ENCODE results near the gene R3HDM4. TPM values are rescaled to one million over a fixed set of nuclear protein-coding genes. Genes with fewer than 3 reads are reported as not detected.

Gene R3HDM4
- total RNA-seq, 4 donors from 2014 or later, result 37.2 to 49.1 (median 44.3) TPM

DNA sequence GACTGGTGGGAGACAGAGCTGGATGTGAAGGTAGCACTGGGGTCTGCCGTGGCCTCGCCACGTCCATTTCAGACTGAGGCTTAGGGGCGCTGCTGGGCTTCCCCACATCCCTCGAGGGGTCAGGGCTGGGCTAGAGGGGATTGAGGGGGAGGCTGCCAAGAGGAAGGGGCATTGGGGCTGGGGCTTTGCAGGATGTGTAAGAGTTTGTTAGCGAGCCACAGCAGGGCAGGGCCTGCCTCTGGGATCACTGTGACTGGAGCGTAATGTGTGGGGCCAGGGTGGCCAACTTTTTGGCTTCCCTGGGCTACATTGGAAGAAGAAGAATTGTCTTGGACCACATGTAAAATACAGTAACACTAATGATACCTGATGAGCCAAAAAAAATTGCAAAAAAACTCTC, 26.9 kb upstream of the R3HDM4 start:
- peaks cover 5 to 12% of the 10 kb centered on the region in 2 donors for H3K4me1 ChIP-seq
- ATAC-seq (no peak), DNase-seq (no peak)
- in situ Hi-C loops (cut with MboI; ENCODE audit: low sequenced_read_pairs in 4 of 4), result no loop called here
- no peak overlapping the region for H3K4me3 ChIP-seq
- no peaks in the 10 kb centered on the region for H3K9me3 ChIP-seq
- TF ChIP-seq, protein P1, sequence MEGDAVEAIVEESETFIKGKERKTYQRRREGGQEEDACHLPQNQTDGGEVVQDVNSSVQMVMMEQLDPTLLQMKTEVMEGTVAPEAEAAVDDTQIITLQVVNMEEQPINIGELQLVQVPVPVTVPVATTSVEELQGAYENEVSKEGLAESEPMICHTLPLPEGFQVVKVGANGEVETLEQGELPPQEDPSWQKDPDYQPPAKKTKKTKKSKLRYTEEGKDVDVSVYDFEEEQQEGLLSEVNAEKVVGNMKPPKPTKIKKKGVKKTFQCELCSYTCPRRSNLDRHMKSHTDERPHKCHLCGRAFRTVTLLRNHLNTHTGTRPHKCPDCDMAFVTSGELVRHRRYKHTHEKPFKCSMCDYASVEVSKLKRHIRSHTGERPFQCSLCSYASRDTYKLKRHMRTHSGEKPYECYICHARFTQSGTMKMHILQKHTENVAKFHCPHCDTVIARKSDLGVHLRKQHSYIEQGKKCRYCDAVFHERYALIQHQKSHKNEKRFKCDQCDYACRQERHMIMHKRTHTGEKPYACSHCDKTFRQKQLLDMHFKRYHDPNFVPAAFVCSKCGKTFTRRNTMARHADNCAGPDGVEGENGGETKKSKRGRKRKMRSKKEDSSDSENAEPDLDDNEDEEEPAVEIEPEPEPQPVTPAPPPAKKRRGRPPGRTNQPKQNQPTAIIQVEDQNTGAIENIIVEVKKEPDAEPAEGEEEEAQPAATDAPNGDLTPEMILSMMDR (IDR thresholded peaks at IDR 0.05 in 4 of 5, conservative IDR thresholded peaks at IDR 0.05 in 1 of 5), result no peak
- TF ChIP-seq POLR2A (IDR thresholded peaks at IDR 0.05), result no peak
- H3K27me3 ChIP-seq, result no peaks in the 10 kb centered on the region
- no peaks in the 10 kb centered on the region for H3K36me3 ChIP-seq
- intact Hi-C loops (cut with DNase I; ENCODE audit: low total_unique reads), result no loop called here
- H3K27ac ChIP-seq, result peak overlapping the region in 1 of 4 donors; percentile 68

GRCh38 chr19:939439-939838, 26.4 kb upstream of the R3HDM4 start:
- DNase-seq (no peak), ATAC-seq (no peak)
- H3K27ac ChIP-seq, result no peak overlapping the region
- no peak overlapping the region for H3K4me3 ChIP-seq
- H3K36me3 ChIP-seq, result no peaks in the 10 kb centered on the region
- no peaks in the 10 kb centered on the region for H3K27me3 ChIP-seq
- peaks cover 8 to 16% of the 10 kb centered on the region in 2 donors for H3K4me1 ChIP-seq
- intact Hi-C loops (cut with DNase I; ENCODE audit: low total_unique reads), result no loop called here
- TF ChIP-seq POLR2A (IDR thresholded peaks at IDR 0.05), result no peak
- TF ChIP-seq, protein P1 (IDR thresholded peaks at IDR 0.05 in 4 of 5, conservative IDR thresholded peaks at IDR 0.05 in 1 of 5), result no peak
- H3K9me3 ChIP-seq, result no peaks in the 10 kb centered on the region
- in situ Hi-C loops (cut with MboI; ENCODE audit: low sequenced_read_pairs in 4 of 4), result no loop called here

DNA sequence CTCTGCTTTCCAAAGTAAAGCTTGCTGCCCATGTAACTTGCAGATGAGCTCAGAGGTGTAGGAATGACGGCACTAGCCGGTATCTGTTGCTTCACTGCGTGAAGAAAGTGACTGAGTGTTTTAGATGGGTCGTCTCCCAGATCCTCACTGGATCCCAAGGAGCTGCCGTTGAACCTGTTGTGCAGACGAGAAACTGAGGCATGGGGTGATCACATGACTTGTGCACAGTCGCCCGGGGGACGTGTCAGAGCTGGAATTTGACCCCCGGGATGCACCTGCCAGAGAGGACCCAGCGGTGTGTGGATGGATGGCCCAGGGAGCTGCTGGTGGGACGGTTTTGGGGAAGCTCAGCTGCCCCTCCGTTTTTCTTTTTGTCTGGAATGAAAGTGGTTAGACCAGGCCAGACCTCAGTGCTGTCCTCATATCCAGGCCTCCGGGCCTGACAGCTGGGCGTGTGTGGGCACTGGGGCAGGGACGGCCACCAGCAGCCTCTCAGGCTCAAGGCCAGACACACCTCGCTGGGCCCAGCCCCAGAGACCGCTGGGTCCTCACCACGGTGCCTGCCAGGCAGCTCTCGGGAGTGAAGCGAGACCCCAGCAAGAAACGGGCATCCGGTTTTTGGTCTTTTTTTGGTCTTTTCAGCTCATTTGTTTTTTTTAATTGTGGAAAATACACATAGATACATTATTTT, 25.4 kb upstream of the R3HDM4 start:
- H3K9me3 ChIP-seq, result no peaks in the 10 kb centered on the region
- H3K27ac ChIP-seq, result no peak overlapping the region
- no peak for ATAC-seq
- peaks cover 18 to 27% of the 10 kb centered on the region in 2 donors for H3K4me1 ChIP-seq
- H3K27me3 ChIP-seq, result no peaks in the 10 kb centered on the region
- no peak for TF ChIP-seq POLR2A (IDR thresholded peaks at IDR 0.05)
- TF ChIP-seq, protein P1 (IDR thresholded peaks at IDR 0.05 in 4 of 5, conservative IDR thresholded peaks at IDR 0.05 in 1 of 5), result no peak
- in situ Hi-C loops (cut with MboI; ENCODE audit: low sequenced_read_pairs in 4 of 4), result no loop called here
- intact Hi-C loops (cut with DNase I; ENCODE audit: low total_unique reads), result no loop called here
- no peaks in the 10 kb centered on the region for H3K36me3 ChIP-seq
- DNase-seq, result no peak
- no peak overlapping the region for H3K4me3 ChIP-seq

GRCh38 chr19:937259-937694, 24.3 kb upstream of the R3HDM4 start:
- no peaks in the 10 kb centered on the region for H3K9me3 ChIP-seq

More at GRCh38 chr19:937259-937694, 24.3 kb upstream of the R3HDM4 start:
- no peak overlapping the region for H3K4me3 ChIP-seq
- TF ChIP-seq, protein P1 (IDR thresholded peaks at IDR 0.05 in 4 of 5, conservative IDR thresholded peaks at IDR 0.05 in 1 of 5), result no peak
- no peak for TF ChIP-seq POLR2A (IDR thresholded peaks at IDR 0.05)
- no peaks in the 10 kb centered on the region for H3K27me3 ChIP-seq
- no peak for DNase-seq
- intact Hi-C loops (cut with DNase I; ENCODE audit: low total_unique reads) (no loop called here), in situ Hi-C loops (cut with MboI; ENCODE audit: low sequenced_read_pairs in 4 of 4) (no loop called here)
- peaks cover 20 to 35% of the 10 kb centered on the region in 2 donors for H3K4me1 ChIP-seq
- no peak overlapping the region for H3K27ac ChIP-seq
- no peak for ATAC-seq
- H3K36me3 ChIP-seq, result no peaks in the 10 kb centered on the region

All from gastrocnemius medialis (tissue), 4 donors.